ENCODE data around the gene ZER1.

ZER1 gene

GRCh38 chr9:128689820-128690683, 81.7 kb downstream of the ZER1 start:
- Histone ChIP-seq H3K4me2 (peak overlapping the region; percentile 91), H3K4me1 (ENCODE audit: low read depth, poor library complexity, severe bottlenecking) (peaks cover 69% of the 10 kb centered on the region), H3K4me3 (IDR thresholded peaks at IDR 0.05; ENCODE audit: insufficient read depth, low read depth, low read length) (no peak overlapping the region), H3K36me3 (ENCODE audit: insufficient read depth) (peaks cover 26% of the 10 kb centered on the region; the same call in 1 of the 2 replicates), H4K20me1 (ENCODE audit: insufficient read depth) (peaks cover 25% of the 10 kb centered on the region; the same call in 1 of the 2 replicates), H3K27me3 (ENCODE audit: insufficient read depth, low read depth) (no peaks in the 10 kb centered on the region; the same call in 1 of the 2 replicates), H3K9ac (peak overlapping the region; percentile 79), H3K27ac (peak overlapping the region; percentile 66), H3K79me2 (ENCODE audit: insufficient read depth, low read depth) (peaks cover 73% of the 10 kb centered on the region), H2AFZ (ENCODE audit: low read depth) (no peak overlapping the region)
- TF ChIP-seq CTCF (conservative IDR thresholded peaks at IDR 0.05; ENCODE audit: low read depth, low read length), result no peak

- Histone ChIP-seq H3K36me3 (ENCODE audit: insufficient read depth) (peaks cover 25% of the 10 kb centered on the region; the same call in 1 of the 2 replicates), H3K79me2 (ENCODE audit: insufficient read depth, low read depth) (peaks cover 80% of the 10 kb centered on the region), H3K4me1 (ENCODE audit: low read depth, poor library complexity, severe bottlenecking) (peaks cover 75% of the 10 kb centered on the region), H3K27ac (peak overlapping the region; percentile 69), H2AFZ (ENCODE audit: low read depth) (no peak overlapping the region), H3K4me3 (IDR thresholded peaks at IDR 0.05; ENCODE audit: insufficient read depth, low read depth, low read length) (no peak overlapping the region), H4K20me1 (ENCODE audit: insufficient read depth) (peaks cover 24% of the 10 kb centered on the region; the same call in 1 of the 2 replicates), H3K9ac (peak overlapping the region; percentile 62), H3K4me2 (no peak overlapping the region), H3K27me3 (ENCODE audit: insufficient read depth, low read depth) (no peaks in the 10 kb centered on the region; the same call in 1 of the 2 replicates)
- no peak for TF ChIP-seq CTCF (conservative IDR thresholded peaks at IDR 0.05; ENCODE audit: low read depth, low read length)
Measured at GRCh38 chr9:128689293-128689774, 82.4 kb downstream of the ZER1 start.

- no peak for TF ChIP-seq CTCF (conservative IDR thresholded peaks at IDR 0.05; ENCODE audit: low read depth, low read length)
- Histone ChIP-seq H3K4me1 (ENCODE audit: low read depth, poor library complexity, severe bottlenecking) (peaks cover 69% of the 10 kb centered on the region), H3K79me2 (ENCODE audit: insufficient read depth, low read depth) (peaks cover 86% of the 10 kb centered on the region), H3K36me3 (ENCODE audit: insufficient read depth) (peaks cover 18% of the 10 kb centered on the region; the same call in 1 of the 2 replicates), H4K20me1 (ENCODE audit: insufficient read depth) (peaks cover 21% of the 10 kb centered on the region; the same call in 1 of the 2 replicates), H3K4me3 (IDR thresholded peaks at IDR 0.05; ENCODE audit: insufficient read depth, low read depth, low read length) (no peak within 1 kb of the TSS), H3K4me2 (peak within 1 kb of the TSS; percentile 91), H2AFZ (ENCODE audit: low read depth) (peak within 1 kb of the TSS; percentile 75; the same call in 1 of the 2 replicates), H3K27me3 (ENCODE audit: insufficient read depth, low read depth) (no peaks in the 10 kb centered on the region; the same call in 1 of the 2 replicates), H3K27ac (peak within 1 kb of the TSS; percentile 69), H3K9ac (peak within 1 kb of the TSS; percentile 79)
Measured at GRCh38 chr9:128688501-128689292, 83.0 kb downstream of the ZER1 start, which contains the start of gene SET. Gene SET (plus strand): TSS chr9:128689222. CDS start chr9:128689583, 361 bp downstream.

GRCh38 chr9:128687453-128687852, 84.3 kb downstream of the ZER1 start:
- Histone ChIP-seq H3K79me2 (ENCODE audit: insufficient read depth, low read depth) (peaks cover 86% of the 10 kb centered on the region), H4K20me1 (ENCODE audit: insufficient read depth) (peaks cover 14% of the 10 kb centered on the region; the same call in 1 of the 2 replicates), H3K4me1 (ENCODE audit: low read depth, poor library complexity, severe bottlenecking) (peaks cover 65% of the 10 kb centered on the region), H3K27me3 (ENCODE audit: insufficient read depth, low read depth) (no peaks in the 10 kb centered on the region), H2AFZ (ENCODE audit: low read depth) (no peak overlapping the region), H3K27ac (no peak overlapping the region), H3K4me3 (IDR thresholded peaks at IDR 0.05; ENCODE audit: insufficient read depth, low read depth, low read length) (no peak overlapping the region), H3K36me3 (ENCODE audit: insufficient read depth) (peaks cover 6% of the 10 kb centered on the region; the same call in 1 of the 2 replicates), H3K4me2 (peak overlapping the region; percentile 65; the same call in 1 of the 2 replicates), H3K9ac (no peak overlapping the region)
- TF ChIP-seq CTCF (conservative IDR thresholded peaks at IDR 0.05; ENCODE audit: low read depth, low read length), result no peak
